ENCODE measurements around the gene HPSE2.

The HPSE2 gene

DNA sequence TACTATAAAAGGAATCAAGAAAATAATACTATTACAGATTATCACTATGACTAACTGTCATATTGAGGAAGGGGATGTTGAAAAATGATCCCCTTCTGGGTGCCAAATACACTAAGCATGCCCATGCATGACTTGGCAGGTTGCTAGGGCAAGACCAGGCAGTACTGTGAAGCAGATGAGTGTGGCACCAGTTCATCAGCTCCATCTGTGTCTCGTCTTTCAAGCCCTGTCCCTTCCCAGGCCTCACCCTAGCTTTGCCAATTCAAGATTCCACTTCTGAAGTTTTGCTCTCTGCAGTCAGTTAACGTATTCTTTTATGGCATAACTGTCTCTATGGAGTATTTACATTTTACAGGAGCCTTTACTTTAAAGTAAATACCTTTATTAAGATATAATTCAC, 653.3 kb downstream of the HPSE2 start:
- ATAC-seq, result no peak
- no peak for TF ChIP-seq PPARA (CRISPR knock-in tag; IDR thresholded peaks at IDR 0.05; ENCODE audit: borderline replicate concordance)

DNA sequence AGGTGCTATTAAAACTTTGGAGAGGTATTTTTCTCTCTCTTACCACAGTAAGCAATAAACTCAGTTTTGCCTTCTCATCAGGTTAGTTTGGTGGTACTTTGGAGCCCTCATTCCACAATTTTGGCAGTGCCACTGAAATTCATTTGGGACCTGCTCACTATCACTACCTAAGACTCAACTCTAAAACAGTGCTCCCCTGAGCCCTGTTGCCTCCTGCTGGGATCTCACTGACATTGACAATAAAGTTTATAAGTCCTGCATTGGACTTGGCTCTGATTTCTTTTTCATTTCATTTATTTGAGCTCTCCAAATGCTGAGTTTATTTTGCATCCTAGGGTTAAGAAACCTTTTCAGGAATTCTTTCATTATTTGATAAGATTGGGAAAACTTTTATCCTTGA, 658.1 kb downstream of the HPSE2 start:
- TF ChIP-seq SNAI2 (CRISPR knock-in tag; IDR thresholded peaks at IDR 0.05), result no peak
- TF ChIP-seq ISL1 (CRISPR knock-in tag; IDR thresholded peaks at IDR 0.05), result no peak
- TF ChIP-seq ZNF70 (CRISPR knock-in tag; IDR thresholded peaks at IDR 0.05), result no peak
- TF ChIP-seq ZFP30 (CRISPR knock-in tag; IDR thresholded peaks at IDR 0.05), result no peak
- no peak for TF ChIP-seq RARB (CRISPR knock-in tag; IDR thresholded peaks at IDR 0.05)
- no peak for TF ChIP-seq ARNTL (CRISPR knock-in tag; IDR thresholded peaks at IDR 0.05; ENCODE audit: borderline replicate concordance, low read depth)
- no peak for TF ChIP-seq ESRRG (CRISPR knock-in tag; IDR thresholded peaks at IDR 0.05)
- no peak for TF ChIP-seq ZNF8 (CRISPR knock-in tag; IDR thresholded peaks at IDR 0.05)
- TF ChIP-seq BACH2 (CRISPR knock-in tag; IDR thresholded peaks at IDR 0.05; ENCODE audit: borderline replicate concordance), result no peak
- TF ChIP-seq ZNF565 (CRISPR knock-in tag; conservative IDR thresholded peaks at IDR 0.05; ENCODE audit: low read depth), result no peak
- TF ChIP-seq, protein P1, sequence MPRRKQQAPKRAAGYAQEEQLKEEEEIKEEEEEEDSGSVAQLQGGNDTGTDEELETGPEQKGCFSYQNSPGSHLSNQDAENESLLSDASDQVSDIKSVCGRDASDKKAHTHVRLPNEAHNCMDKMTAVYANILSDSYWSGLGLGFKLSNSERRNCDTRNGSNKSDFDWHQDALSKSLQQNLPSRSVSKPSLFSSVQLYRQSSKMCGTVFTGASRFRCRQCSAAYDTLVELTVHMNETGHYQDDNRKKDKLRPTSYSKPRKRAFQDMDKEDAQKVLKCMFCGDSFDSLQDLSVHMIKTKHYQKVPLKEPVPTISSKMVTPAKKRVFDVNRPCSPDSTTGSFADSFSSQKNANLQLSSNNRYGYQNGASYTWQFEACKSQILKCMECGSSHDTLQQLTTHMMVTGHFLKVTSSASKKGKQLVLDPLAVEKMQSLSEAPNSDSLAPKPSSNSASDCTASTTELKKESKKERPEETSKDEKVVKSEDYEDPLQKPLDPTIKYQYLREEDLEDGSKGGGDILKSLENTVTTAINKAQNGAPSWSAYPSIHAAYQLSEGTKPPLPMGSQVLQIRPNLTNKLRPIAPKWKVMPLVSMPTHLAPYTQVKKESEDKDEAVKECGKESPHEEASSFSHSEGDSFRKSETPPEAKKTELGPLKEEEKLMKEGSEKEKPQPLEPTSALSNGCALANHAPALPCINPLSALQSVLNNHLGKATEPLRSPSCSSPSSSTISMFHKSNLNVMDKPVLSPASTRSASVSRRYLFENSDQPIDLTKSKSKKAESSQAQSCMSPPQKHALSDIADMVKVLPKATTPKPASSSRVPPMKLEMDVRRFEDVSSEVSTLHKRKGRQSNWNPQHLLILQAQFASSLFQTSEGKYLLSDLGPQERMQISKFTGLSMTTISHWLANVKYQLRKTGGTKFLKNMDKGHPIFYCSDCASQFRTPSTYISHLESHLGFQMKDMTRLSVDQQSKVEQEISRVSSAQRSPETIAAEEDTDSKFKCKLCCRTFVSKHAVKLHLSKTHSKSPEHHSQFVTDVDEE (CRISPR knock-in tag; IDR thresholded peaks at IDR 0.05), result no peak
- TF ChIP-seq ZC3H10 (CRISPR knock-in tag; IDR thresholded peaks at IDR 0.05), result no peak
- TF ChIP-seq ZFP3 (CRISPR knock-in tag; IDR thresholded peaks at IDR 0.05), result no peak
- no peak for TF ChIP-seq TCF4 (CRISPR knock-in tag; IDR thresholded peaks at IDR 0.05; ENCODE audit: borderline replicate concordance)
- no peak for TF ChIP-seq PPARA (CRISPR knock-in tag; IDR thresholded peaks at IDR 0.05; ENCODE audit: borderline replicate concordance)
- TF ChIP-seq TOX (CRISPR knock-in tag; IDR thresholded peaks at IDR 0.05; ENCODE audit: borderline replicate concordance), result no peak
- TF ChIP-seq OSR1 (CRISPR knock-in tag; IDR thresholded peaks at IDR 0.05), result no peak
- no peak for ATAC-seq

DNA sequence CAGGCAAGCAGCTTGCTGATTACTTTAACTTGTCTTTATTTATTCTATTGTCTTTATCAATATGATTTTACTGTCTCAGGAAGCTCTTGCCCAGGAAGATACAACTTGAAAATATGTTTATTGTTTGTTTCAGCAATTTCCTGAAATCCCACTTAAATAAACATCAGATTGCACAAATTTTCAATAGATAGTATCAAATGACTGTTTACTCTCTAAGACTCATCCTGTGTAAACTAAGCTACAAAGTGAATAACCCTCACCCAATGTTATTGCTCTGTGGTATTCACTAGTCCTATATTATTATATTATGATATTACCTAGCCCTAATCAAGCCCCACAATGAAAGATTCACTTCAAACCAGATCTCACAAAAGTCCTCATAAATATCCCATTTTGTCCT, 658.5 kb downstream of the HPSE2 start:
- TF ChIP-seq BACH2 (CRISPR knock-in tag; IDR thresholded peaks at IDR 0.05; ENCODE audit: borderline replicate concordance) (no peak), TCF4 (CRISPR knock-in tag; IDR thresholded peaks at IDR 0.05; ENCODE audit: borderline replicate concordance) (no peak), TOX (CRISPR knock-in tag; IDR thresholded peaks at IDR 0.05; ENCODE audit: borderline replicate concordance) (no peak), ZFP3 (CRISPR knock-in tag; IDR thresholded peaks at IDR 0.05) (no peak), OSR1 (CRISPR knock-in tag; IDR thresholded peaks at IDR 0.05) (no peak), ESRRG (CRISPR knock-in tag; IDR thresholded peaks at IDR 0.05) (no peak), ARNTL (CRISPR knock-in tag; IDR thresholded peaks at IDR 0.05; ENCODE audit: borderline replicate concordance, low read depth) (no peak), ZNF70 (CRISPR knock-in tag; IDR thresholded peaks at IDR 0.05) (no peak), GLIS3 (CRISPR knock-in tag; IDR thresholded peaks at IDR 0.05) (no peak), PPARA (CRISPR knock-in tag; IDR thresholded peaks at IDR 0.05; ENCODE audit: borderline replicate concordance) (no peak), ZC3H10 (CRISPR knock-in tag; IDR thresholded peaks at IDR 0.05) (no peak), RARB (CRISPR knock-in tag; IDR thresholded peaks at IDR 0.05) (no peak)
- TF ChIP-seq, protein P1 (CRISPR knock-in tag; IDR thresholded peaks at IDR 0.05), result no peak
- TF ChIP-seq, protein P2, sequence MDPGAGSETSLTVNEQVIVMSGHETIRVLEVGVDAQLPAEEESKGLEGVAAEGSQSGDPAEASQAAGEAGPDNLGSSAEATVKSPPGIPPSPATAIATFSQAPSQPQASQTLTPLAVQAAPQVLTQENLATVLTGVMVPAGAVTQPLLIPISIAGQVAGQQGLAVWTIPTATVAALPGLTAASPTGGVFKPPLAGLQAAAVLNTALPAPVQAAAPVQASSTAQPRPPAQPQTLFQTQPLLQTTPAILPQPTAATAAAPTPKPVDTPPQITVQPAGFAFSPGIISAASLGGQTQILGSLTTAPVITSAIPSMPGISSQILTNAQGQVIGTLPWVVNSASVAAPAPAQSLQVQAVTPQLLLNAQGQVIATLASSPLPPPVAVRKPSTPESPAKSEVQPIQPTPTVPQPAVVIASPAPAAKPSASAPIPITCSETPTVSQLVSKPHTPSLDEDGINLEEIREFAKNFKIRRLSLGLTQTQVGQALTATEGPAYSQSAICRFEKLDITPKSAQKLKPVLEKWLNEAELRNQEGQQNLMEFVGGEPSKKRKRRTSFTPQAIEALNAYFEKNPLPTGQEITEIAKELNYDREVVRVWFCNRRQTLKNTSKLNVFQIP (CRISPR knock-in tag; IDR thresholded peaks at IDR 0.05; ENCODE audit: borderline replicate concordance, low read depth), result no peak
- TF ChIP-seq, protein P3, sequence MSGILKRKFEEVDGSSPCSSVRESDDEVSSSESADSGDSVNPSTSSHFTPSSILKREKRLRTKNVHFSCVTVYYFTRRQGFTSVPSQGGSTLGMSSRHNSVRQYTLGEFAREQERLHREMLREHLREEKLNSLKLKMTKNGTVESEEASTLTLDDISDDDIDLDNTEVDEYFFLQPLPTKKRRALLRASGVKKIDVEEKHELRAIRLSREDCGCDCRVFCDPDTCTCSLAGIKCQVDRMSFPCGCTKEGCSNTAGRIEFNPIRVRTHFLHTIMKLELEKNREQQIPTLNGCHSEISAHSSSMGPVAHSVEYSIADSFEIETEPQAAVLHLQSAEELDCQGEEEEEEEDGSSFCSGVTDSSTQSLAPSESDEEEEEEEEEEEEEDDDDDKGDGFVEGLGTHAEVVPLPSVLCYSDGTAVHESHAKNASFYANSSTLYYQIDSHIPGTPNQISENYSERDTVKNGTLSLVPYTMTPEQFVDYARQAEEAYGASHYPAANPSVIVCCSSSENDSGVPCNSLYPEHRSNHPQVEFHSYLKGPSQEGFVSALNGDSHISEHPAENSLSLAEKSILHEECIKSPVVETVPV (CRISPR knock-in tag; IDR thresholded peaks at IDR 0.05), result no peak
- TF ChIP-seq, protein P4, sequence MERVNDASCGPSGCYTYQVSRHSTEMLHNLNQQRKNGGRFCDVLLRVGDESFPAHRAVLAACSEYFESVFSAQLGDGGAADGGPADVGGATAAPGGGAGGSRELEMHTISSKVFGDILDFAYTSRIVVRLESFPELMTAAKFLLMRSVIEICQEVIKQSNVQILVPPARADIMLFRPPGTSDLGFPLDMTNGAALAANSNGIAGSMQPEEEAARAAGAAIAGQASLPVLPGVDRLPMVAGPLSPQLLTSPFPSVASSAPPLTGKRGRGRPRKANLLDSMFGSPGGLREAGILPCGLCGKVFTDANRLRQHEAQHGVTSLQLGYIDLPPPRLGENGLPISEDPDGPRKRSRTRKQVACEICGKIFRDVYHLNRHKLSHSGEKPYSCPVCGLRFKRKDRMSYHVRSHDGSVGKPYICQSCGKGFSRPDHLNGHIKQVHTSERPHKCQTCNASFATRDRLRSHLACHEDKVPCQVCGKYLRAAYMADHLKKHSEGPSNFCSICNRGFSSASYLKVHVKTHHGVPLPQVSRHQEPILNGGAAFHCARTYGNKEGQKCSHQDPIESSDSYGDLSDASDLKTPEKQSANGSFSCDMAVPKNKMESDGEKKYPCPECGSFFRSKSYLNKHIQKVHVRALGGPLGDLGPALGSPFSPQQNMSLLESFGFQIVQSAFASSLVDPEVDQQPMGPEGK (CRISPR knock-in tag; IDR thresholded peaks at IDR 0.05; ENCODE audit: borderline replicate concordance), result no peak
- no peak for ATAC-seq
